GM12892 (cell line): ENCODE results near the gene USP2.

Experiments
- DNase-seq: peaks from one replicate; pipeline ENCODE4 v3.0.0; 2011; ENCODE audit not compliant: insufficient read length
- FAIRE-seq: peaks from 2 replicates; lab custom pipeline; 2011; peaks lifted over from hg19 to GRCh38; lab: Jason Lieb, UNC
- POLR2A ChIP-seq: IDR thresholded peaks from 2 replicates; pipeline ENCODE4 v1.6.1; 2011; ENCODE audit warnings: low read depth, low read length, control low read depth
- POLR2AphosphoS5 ChIP-seq: IDR thresholded peaks from 2 replicates; pipeline ENCODE4 v1.6.1; 2011; ENCODE audit warnings: low read depth, low read length, control low read depth
- TAF1 ChIP-seq: IDR thresholded peaks from 2 replicates; pipeline ENCODE4 v1.6.1; 2011; ENCODE audit warnings: low read depth, mild to moderate bottlenecking, control low read depth, low read length, borderline replicate concordance

USP2 gene

DNA sequence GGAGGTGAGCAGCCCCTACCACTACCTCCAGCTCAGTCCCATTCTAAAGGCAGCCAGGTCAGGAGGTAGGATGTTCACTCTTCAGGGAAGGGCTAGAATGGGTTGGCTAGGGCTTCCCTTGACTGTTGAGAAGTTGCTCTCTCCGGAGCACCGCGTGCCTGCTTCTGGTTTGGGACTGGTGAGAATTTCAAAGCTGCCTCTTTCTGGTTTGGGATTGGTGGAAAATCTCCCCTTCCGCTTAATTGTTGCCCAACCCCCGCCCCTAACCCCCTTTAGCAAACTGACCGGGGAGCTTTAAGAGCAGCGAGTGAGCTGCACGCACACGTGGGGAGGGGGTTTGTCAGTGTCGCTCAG, 686 bp downstream of the USP2 start:
- DNase-seq, result no peak
- FAIRE-seq, result no peak
- TF ChIP-seq TAF1, result no peak
- no peak for TF ChIP-seq POLR2AphosphoS5
- TF ChIP-seq POLR2A, result no peak

GRCh38 chr11:119380160-119380826, 1.2 kb downstream of the USP2 start:
- DNase-seq, result no peak
- FAIRE-seq, result peak; percentile 30
- TF ChIP-seq POLR2AphosphoS5 (no peak), TAF1 (no peak), POLR2A (no peak)

- no peak for FAIRE-seq
- no peak for TF ChIP-seq POLR2AphosphoS5
- no peak for DNase-seq
Measured at GRCh38 chr11:119378851-119379465, 2.5 kb downstream of the USP2 start.

GRCh38 chr11:119377961-119378667, 3.4 kb downstream of the USP2 start:
- TF ChIP-seq TAF1 (no peak), POLR2AphosphoS5 (no peak), POLR2A (no peak)
- no peak for FAIRE-seq
- DNase-seq, result no peak

DNA sequence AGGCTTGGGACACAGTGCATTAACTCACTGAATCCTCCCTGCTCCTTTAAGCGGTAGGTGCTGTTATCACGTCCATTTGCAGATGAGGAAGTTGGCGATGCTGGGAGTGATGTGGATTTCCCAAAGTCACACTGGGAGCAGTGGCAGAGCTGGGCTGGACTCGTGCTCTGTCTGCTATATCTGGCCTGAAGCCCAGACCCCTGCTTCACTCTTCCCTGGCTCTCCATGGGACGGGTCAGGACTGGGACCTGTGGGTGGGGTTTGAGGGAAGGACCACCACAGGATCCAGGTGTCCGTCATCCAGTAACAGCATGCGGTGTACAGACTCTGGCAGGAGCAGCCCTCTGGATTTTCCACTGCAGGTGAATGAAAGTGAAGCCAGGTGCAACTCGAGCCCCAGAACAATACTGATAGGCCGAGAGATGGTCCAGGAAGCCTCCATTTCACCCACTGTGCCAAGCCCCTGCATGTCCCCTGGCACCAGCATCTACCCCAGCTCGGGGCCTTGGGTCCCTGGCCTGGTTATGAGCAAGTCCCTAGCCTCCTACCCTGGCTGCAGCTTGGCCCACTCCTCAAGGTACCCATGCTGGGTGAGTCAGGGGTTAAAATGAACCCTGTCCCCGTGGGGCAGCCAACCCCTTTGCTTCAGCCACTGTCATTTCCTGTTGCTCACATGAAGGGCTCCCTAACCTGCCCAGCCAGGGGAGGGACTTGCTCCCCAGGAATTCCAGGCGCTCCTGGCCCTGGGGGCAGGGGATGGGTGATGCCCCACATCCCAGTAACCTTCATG, 4.2 kb downstream of the USP2 start:
- DNase-seq (no peak), FAIRE-seq (peak; percentile 24)
- TF ChIP-seq POLR2A (no peak), POLR2AphosphoS5 (no peak), TAF1 (no peak)

DNA sequence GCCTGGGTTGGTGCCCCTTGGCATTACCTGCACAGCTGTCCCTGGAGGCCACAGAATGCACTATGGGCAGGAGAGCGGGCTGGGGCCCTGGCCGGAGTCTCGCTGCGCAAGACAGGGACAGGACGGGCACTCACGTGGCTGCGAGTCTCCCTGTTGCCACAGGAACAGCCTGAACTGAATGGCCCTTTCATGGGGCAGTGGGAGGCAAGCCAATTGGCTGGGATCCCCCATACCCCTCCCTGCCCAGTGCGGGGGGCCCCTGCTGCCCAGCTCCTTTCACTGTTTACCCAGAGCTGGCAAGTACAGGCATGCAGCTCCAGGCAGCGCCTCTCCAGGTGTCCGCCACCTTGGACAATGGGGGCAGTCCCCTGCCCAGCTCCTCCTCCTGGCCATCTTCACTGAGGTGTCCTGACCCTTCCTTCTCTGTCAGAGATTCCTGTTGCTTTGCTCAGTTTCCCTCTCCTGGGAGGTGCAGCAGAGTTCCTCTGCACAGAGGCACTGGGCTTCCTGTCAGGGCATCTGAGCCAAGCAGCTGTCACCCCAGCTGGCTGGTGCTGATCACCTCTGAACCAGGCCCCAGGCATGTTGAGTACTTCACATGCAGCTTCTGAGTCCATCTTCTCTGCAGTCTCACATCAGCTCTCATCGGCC, 5.2 kb downstream of the USP2 start:
- TF ChIP-seq POLR2A (no peak), TAF1 (no peak), POLR2AphosphoS5 (no peak)
- no peak for FAIRE-seq
- no peak for DNase-seq

GRCh38 chr11:119375337-119376196, 5.9 kb downstream of the USP2 start:
- TF ChIP-seq TAF1 (no peak), POLR2AphosphoS5 (no peak), POLR2A (no peak)
- FAIRE-seq (no peak), DNase-seq (no peak)

GRCh38 chr11:119374632-119375336, 6.7 kb downstream of the USP2 start:
- FAIRE-seq, result peak; percentile 62
- DNase-seq, result no peak
- TF ChIP-seq POLR2A, result no peak
- TF ChIP-seq POLR2AphosphoS5, result no peak
- TF ChIP-seq TAF1, result no peak

DNA sequence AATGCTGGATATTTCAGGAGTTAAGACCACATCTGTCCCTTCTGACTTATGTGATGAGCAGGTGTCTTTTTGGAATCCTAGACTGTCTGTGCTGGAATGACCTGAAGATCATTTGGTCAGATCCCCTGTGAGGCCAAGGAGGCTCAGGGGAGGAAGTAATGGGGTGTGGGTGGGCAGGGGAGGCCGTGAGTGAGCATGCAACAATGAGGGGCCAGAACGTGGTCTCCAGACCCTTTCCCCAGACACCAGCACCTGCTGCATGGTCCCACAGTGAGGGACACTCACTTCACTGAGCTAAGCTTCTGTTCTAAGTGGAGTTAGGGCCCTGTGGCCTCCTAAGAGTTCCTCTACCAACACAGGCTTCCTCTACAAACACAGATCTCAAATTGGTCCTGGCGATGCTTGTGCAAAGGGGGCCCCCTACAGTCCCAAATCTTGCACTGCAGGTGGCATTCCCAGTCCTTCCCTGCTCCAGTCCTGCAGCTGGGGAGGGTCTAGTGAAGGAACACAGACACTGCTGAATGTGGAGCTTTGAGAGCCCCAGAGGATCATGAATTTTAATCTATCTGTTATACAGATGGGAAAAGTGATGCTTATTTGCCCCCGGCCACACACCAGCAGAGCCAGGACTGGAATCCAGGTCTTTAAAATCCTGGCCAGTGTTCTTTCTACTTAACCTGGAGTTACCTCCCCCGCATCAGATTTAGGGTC, 7.4 kb downstream of the USP2 start:
- DNase-seq (no peak), FAIRE-seq (peak; percentile 79)
- TF ChIP-seq TAF1 (no peak), POLR2A (no peak), POLR2AphosphoS5 (no peak)
